ENCODE results near the gene SOX5.
"Not testable (repeated sequence)": the region's sequence is repeated elsewhere in the genome, so short reads cannot be mapped to it uniquely, and the experiment has no call there.

The SOX5 gene

GRCh38 chr12:23533699-23534098 is 415.8 kb downstream of the SOX5 start:
- DNase-seq = no peak

DNA sequence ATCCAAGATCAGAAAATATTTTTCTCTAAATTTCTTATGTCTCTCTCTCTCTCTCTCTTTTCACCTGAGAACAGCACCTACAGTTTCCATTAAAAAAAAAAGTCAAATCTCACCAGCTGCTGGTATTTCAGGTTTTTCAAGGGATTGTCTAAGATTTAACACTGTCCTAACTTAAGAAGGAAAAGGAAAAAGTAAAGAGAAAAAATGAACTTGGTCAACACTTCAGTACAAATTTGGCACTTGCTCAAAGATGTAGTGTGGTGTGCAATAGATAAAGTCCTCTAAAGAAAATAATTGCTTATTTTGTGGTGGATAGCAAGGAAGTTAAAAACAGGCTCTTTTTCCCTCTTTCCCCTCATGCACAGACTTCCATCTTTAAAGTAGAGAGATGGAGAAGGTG is 416.2 kb downstream of the SOX5 start:
- DNase-seq = no peak

DNA sequence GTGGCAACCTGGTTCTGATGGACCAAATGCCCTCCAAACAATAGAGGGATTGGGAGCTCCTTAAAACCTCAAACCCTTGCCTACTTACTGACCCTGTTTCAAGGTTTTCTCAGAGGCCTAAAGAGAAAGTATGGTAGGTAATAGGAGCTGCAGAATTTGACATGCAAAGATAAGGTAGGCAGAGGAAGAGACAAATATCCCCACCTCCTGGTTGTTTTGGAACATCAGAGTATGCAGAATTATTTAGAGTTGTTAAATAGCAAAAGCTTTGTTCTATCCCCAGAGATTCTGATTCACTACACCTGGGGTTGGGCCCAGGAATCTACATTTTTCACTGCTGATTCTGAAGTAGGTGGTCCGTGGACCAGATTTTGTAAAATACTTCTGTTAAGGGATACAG is 421.2 kb downstream of the SOX5 start:
- no peak for DNase-seq

DNA sequence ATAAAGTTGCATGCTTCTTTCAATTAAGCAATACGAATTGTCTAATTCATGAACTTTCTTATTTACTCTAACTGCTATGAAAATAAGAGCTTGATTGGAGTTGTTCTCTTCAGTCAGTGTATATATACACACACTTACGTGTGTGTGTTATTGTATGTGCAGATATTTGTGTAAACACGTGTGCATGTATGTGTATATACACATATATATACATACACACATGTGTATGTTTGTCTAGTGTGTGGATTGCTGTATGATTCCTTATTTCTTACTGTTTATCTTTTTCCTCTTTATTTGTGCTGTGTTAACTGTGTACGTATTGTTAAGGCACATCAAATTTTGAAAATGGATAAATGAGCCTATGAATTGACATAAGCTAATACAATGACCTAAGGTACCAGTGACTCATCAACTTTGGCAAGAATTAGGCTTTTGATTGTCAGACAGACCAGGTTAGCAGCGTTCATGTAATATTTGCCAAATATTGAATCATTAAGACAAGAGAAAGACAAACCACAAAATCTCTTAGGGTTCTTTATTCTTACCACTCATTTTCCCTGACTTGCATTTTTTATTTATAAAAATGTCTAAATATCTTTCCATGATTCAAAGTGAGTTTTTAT is 423.9 kb downstream of the SOX5 start:
- DNase-seq = no peak

DNA sequence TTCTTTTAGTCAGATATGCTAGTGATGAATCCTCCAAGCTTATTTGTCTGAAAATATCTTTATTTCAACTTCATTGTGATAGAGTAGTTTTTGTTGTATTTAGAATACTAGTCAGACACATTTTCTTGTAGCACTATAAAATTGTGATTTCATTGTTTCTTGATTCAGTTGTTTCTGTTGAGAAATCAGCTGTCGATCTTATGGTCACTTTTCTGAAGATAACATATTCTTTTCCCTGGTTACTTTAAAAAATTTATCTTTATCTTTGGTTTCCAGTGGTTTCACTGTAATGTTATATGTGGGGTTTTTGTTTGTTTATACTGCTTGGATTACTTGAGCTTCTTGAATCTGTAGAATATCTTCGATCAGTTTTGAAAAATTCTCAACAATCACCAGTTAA is 426.1 kb downstream of the SOX5 start:
- DNase-seq = no peak

GRCh38 chr12:23519444-23519843 is 430.0 kb downstream of the SOX5 start:
- DNase-seq = not testable (repeated sequence)

DNA sequence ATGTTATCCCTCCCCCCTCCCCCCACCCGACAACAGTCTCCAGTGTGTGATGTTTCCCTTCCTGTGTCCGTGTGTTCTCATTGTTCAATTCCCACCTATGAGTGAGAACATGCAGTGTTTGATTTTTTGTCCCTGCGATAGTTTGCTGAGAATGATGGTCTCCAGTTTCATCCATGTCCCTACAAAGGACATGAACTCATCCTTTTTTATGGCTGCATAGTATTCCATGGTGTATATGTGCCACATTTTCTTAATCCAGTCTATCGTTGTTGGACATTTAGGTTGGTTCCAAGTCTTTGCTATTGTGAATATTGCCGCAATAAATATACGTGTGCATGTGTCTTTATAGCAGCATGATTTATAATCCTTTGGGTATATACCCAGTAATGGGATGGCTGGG is 433.7 kb downstream of the SOX5 start:
- not testable (repeated sequence) for DNase-seq

- no peak for DNase-seq
These were observed 439.0 kb downstream of the SOX5 start for GRCh38 chr12:23510484-23510883.

DNA sequence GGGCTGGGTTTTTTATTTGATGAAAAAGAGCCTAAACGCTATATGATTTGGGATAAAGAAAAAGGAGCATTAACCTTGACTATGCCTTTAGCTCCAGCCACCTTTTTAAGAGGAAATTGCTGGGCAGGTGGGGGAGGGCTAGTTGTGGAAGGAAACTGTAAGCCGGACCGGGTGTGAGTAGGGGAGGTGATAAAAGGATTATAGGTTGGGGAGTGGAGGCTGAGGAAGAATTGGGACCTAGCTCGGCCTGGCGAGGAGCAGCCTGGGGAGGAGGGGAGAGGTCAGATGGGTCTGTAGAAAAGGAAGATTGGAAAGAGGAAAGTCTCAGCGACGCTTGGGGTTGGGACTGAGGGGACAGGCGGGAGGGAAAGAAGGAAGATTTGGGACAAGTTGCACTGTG is 439.6 kb downstream of the SOX5 start:
- DNase-seq = not testable (repeated sequence)

GRCh38 chr12:23507785-23508184 is 441.7 kb downstream of the SOX5 start:
- DNase-seq = not testable (repeated sequence)

- DNase-seq = not testable (repeated sequence)
These were observed 443.7 kb downstream of the SOX5 start for GRCh38 chr12:23505736-23506135.

- DNase-seq = no peak
These were observed 444.6 kb downstream of the SOX5 start for GRCh38 chr12:23504641-23505399.

DNA sequence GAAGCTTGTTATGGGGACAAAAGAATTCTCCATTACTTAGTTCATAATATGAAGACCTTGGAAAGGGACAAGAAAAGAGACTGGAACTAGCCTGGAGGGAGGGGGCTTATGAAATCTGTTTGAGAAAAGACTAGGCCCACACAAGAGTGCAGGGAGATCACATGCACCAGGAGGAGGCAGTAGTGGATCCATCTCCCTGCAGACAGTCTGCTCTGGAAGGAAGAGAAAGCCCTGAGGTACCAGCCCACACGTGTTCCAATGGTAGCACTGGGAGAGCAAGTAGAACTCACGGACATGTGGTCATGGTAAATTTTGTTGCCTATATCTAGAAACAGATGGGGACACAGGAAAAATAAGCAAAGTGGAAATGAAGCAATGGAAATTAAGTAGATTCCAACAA is 445.4 kb downstream of the SOX5 start:
- DNase-seq = no peak

DNA sequence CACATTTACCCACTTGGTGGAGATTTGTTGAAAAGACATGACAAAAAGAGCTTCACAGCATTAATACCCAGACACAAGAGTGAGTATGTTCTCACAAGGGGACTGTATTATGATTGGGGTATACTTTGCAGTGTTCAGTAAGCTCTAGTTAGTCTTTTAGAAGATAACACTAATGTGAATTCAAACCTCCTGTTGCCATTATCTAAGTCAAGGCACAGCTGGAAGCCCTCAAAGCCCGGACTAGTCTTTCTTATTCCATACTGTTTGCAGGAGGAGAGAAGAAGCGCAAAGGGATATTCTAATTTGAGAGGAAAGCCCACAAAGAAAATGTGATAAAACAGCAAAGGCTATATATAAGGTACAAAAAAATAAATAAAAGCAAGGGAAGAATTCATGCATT is 445.9 kb downstream of the SOX5 start:
- no peak for DNase-seq

GRCh38 chr12:23502259-23502658 is 447.2 kb downstream of the SOX5 start:
- DNase-seq = no peak

- no peak for DNase-seq
These were observed 454.0 kb downstream of the SOX5 start for GRCh38 chr12:23495472-23495871.

DNA sequence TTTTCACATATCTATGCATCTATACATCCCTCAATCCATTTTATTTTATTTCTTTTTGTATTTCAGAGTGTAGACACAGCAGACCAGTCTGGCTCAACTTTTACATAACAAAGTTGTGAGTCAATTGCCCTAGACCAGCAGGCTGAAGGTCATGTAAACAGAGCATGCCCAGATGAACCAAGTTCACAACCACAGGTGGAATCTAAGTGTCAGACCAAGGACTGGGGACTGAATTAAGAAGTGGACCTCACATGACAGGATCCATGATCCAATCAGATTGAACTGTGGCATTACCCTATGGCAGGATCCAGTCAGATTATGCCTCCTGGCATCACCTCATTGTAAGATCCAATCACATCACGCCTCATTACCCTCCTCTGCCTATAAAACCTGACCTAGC is 455.8 kb downstream of the SOX5 start:
- no peak for DNase-seq

DNA sequence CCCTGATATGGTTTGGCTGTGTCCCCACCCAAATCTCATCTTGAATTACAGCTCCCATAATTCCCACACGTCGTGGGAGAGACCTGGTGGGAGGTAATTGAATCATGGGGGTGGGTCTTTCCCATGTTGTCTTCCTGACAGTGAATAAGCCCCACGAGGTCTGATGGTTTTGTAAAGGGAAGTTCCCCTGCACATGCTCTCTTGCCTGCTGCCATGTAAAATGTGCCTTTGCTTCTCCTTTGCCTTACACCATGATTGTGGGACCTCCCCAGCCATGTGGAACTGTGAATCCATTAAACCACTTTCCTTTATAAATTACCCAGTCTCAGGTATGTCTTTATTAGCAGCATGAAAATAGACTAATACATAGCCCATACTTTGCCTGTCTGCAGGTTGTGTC is 458.4 kb downstream of the SOX5 start:
- not testable (repeated sequence) for DNase-seq

DNA sequence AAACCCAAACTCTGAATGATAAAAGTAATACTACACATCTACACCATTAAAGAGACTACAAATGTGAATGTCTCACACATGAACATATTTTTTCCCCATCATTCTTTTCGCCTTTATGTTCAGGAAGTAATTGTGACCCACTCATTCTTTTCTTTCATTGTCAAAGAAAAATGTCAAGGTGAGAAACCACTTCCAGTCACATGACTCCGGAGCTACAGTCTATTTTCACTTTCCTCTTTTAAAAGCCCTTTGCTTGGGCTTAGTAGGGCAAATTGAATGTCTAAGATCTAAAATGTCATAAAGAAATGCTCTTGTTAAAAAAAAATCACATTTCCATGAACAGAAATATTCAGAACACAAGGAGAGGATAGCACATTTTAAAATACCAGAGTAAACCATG is 461.3 kb downstream of the SOX5 start:
- DNase-seq = no peak

GRCh38 chr12:23484238-23484637 is 465.2 kb downstream of the SOX5 start:
- no peak for DNase-seq

DNA sequence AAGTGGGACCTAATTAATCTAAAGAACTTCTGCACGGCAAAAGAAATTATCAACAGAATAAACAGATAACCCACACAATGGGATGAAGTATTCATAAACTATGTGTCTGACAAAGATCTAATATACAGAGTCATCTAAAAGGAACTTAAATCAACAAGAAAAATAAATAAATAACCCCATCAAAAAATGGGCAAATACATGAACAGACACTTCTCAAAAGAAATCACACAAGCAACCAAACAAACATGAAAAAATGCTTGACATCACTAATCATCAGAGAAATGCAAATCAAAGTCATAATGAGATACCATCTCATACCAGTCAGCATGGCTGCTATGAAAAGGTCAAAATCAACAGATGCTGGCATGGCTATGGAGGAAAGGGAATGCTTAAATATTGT is 466.9 kb downstream of the SOX5 start:
- DNase-seq = no peak

Data from suppressor macrophage treated with lipopolysaccharide for 1 hour (primary cell).